H1 (cell line): ENCODE data around the gene RABL6. TPM values are rescaled to one million over a fixed set of nuclear protein-coding genes. Genes with fewer than 3 reads are reported as not detected.

Experiments
- CTCF ChIA-PET: fragments of 300-600 bp; sonication (Branson Sonifier 250); formaldehyde crosslinking; loops from one replicate; lab custom pipeline; 2021; ENCODE audit not compliant: partially characterized antibody; lab: Charles Lee
- POLR2A ChIA-PET: fragments of 300-600 bp; sonication (Branson Sonifier 250); formaldehyde crosslinking; loops from one replicate; lab custom pipeline; 2021; ENCODE audit warnings: inconsistent platforms; ENCODE audit not compliant: partially characterized antibody; lab: Charles Lee
- DNase-seq, 2 experiments: peaks; one replicate each; pipeline versions ENCODE4 v3.0.0 to v3.0.0-alpha.2; 2010 to 2022; ENCODE audit warnings: low spot score in 2 of 2, low read depth in 1 of 2, mixed read lengths in 1 of 2
- FAIRE-seq: peaks from 2 replicates; lab custom pipeline; 2011; peaks lifted over from hg19 to GRCh38; lab: Jason Lieb, UNC
- H2AFZ ChIP-seq: 2 replicates; pipeline ENCODE4 v1.8.1; 2012; ENCODE audit warnings: low read length, inconsistent platforms
- H2AK5ac ChIP-seq: 2 replicates; pipeline ENCODE4 v1.6.1; 2013; ENCODE audit warnings: low read depth, low read length
- H2BK120ac ChIP-seq: replicated peaks from 2 replicates; pipeline ENCODE3; 2013; ENCODE audit warnings: low read depth, low read length, inconsistent platforms
- H2BK12ac ChIP-seq: 2 replicates; pipeline ENCODE4 v1.6.1; 2013; ENCODE audit warnings: low read depth, low read length
- H2BK15ac ChIP-seq: 2 replicates; pipeline ENCODE4 v1.6.1; 2013; ENCODE audit warnings: low read length
- H2BK20ac ChIP-seq: 2 replicates; pipeline ENCODE4 v1.6.1; 2013; ENCODE audit warnings: low read length
- H2BK5ac ChIP-seq: 2 replicates; pipeline ENCODE4 v1.6.1; 2013; ENCODE audit warnings: low read depth, low read length
- H3K14ac ChIP-seq: 2 replicates; pipeline ENCODE4 v1.6.1; 2013; ENCODE audit warnings: inconsistent platforms; ENCODE audit not compliant: insufficient read length
- H3K18ac ChIP-seq: 2 replicates; pipeline ENCODE4 v1.6.1; 2013; ENCODE audit warnings: low read length; ENCODE audit errors: extremely low read depth
- H3K23ac ChIP-seq: 2 replicates; pipeline ENCODE4 v1.6.1; 2013; ENCODE audit warnings: inconsistent platforms; ENCODE audit not compliant: insufficient read length
- H3K23me2 ChIP-seq: 2 replicates; pipeline ENCODE4 v1.6.1; 2013; ENCODE audit warnings: low read depth, low read length
- H3K27ac ChIP-seq: 2 replicates; pipeline ENCODE4 v1.6.1; 2011; ENCODE audit warnings: low read depth, low read length, inconsistent platforms
- H3K27me3 ChIP-seq, 4 experiments: replicated peaks in 1 of 4; 1 replicate in 1 of 4; 2 replicates in 3 of 4; pipeline versions ENCODE4 v1.6.1 to v1.8.1; 2011 to 2013; ENCODE audit warnings: low read length in 3 of 4, mild to moderate bottlenecking in 3 of 4, inconsistent platforms in 2 of 4, mixed read lengths in 2 of 4, moderate library complexity in 1 of 4; ENCODE audit not compliant: control insufficient read depth in 3 of 4, insufficient read depth in 3 of 4; ENCODE audit errors: extremely low read depth in 1 of 4
- H3K36me3 ChIP-seq, 4 experiments: 2 replicates each; pipeline versions ENCODE4 v1.6.1 to v1.8.1; 2011 to 2013; ENCODE audit warnings: mild to moderate bottlenecking in 4 of 4, low read length in 3 of 4, moderate library complexity in 2 of 4, control low read depth in 1 of 4, inconsistent platforms in 1 of 4; ENCODE audit not compliant: insufficient read depth in 4 of 4, control insufficient read depth in 2 of 4
- H3K4ac ChIP-seq: replicated peaks from 2 replicates; pipeline ENCODE3; 2013; ENCODE audit warnings: low read length, low read depth, mixed read lengths, inconsistent platforms; ENCODE audit not compliant: insufficient read length
- H3K4me1 ChIP-seq, 4 experiments: replicated peaks in 1 of 4; 1 replicate in 1 of 4; 2 replicates in 3 of 4; pipeline versions ENCODE4 v1.6.1 to v1.8.1; 2011 to 2013; ENCODE audit warnings: low read length in 3 of 4, inconsistent platforms in 2 of 4, mixed read lengths in 1 of 4; ENCODE audit not compliant: insufficient read depth in 4 of 4, control insufficient read depth in 3 of 4
- H3K4me2 ChIP-seq, 2 experiments: 2 replicates each; pipeline versions ENCODE4 v1.6.1 to v1.8.1; 2011 to 2013; ENCODE audit warnings: low read depth in 2 of 2, low read length in 2 of 2, control low read depth in 1 of 2, inconsistent platforms in 1 of 2, mild to moderate bottlenecking in 1 of 2; ENCODE audit not compliant: insufficient read depth in 1 of 2
- H3K4me3 ChIP-seq, 4 experiments: fragments of 200-600, 300-600 bp in 1 of 4; sonication (generic), shearing (Covaris generic), sonication (Bioruptor Twin) in 1 of 4; 2 replicates each; pipeline versions ENCODE4 v1.5.1 to v1.8.1; 2011 to 2016; ENCODE audit warnings: low read length in 4 of 4, low read depth in 3 of 4, control low read depth in 2 of 4, inconsistent platforms in 2 of 4, mild to moderate bottlenecking in 2 of 4, mixed read lengths in 1 of 4, moderate library complexity in 1 of 4; ENCODE audit not compliant: insufficient read depth in 2 of 4; ENCODE audit errors: extremely low read depth in 1 of 4
- H3K56ac ChIP-seq: replicated peaks from 2 replicates; pipeline ENCODE3; 2013; ENCODE audit warnings: low read depth, mild to moderate bottlenecking, mixed read lengths, low read length, inconsistent platforms; ENCODE audit not compliant: insufficient read length
- H3K79me1 ChIP-seq: 2 replicates; pipeline ENCODE4 v1.6.1; 2013; ENCODE audit warnings: low read depth, low read length, control low read depth
- H3K79me2 ChIP-seq, 2 experiments: 2 replicates each; pipeline versions ENCODE4 v1.6.1 to v1.8.1; 2012 to 2013; ENCODE audit warnings: low read length in 2 of 2, mild to moderate bottlenecking in 2 of 2, inconsistent platforms in 1 of 2; ENCODE audit not compliant: insufficient read depth in 2 of 2, control insufficient read depth in 1 of 2
- H3K9ac ChIP-seq, 4 experiments: replicated peaks in 1 of 4; 1 replicate in 1 of 4; 2 replicates in 3 of 4; pipeline versions ENCODE4 v1.6.1 to v1.8.1; 2011 to 2013; ENCODE audit warnings: low read depth in 3 of 4, low read length in 3 of 4, control low read depth in 2 of 4, mild to moderate bottlenecking in 2 of 4, moderate library complexity in 2 of 4, inconsistent platforms in 1 of 4; ENCODE audit errors: extremely low read depth in 1 of 4
- H3K9me3 ChIP-seq, 2 experiments: 2 replicates each; pipeline versions ENCODE4 v1.6.1 to v1.8.1; 2012 to 2013; ENCODE audit warnings: mild to moderate bottlenecking in 2 of 2, moderate library complexity in 2 of 2, control low read depth in 1 of 2, inconsistent platforms in 1 of 2, low read depth in 1 of 2, low read length in 1 of 2, mixed read lengths in 1 of 2; ENCODE audit not compliant: insufficient read depth in 2 of 2
- H4K20me1 ChIP-seq, 2 experiments: replicated peaks in 1 of 2; 2 replicates each; pipeline versions ENCODE3 to v1.8.1; 2011 to 2013; ENCODE audit warnings: inconsistent platforms in 2 of 2, low read length in 2 of 2, mild to moderate bottlenecking in 1 of 2; ENCODE audit not compliant: insufficient read depth in 2 of 2, control insufficient read depth in 1 of 2
- H4K5ac ChIP-seq: 2 replicates; pipeline ENCODE4 v1.6.1; 2013; ENCODE audit warnings: low read length, low read depth, mixed read lengths, inconsistent platforms; ENCODE audit not compliant: insufficient read length
- H4K8ac ChIP-seq: 2 replicates; pipeline ENCODE4 v1.8.0; 2013; ENCODE audit warnings: mild to moderate bottlenecking, moderate library complexity, low read length, inconsistent platforms; ENCODE audit not compliant: insufficient read depth; ENCODE audit errors: extremely low read depth
- H4K91ac ChIP-seq: replicated peaks from 2 replicates; pipeline ENCODE3; 2013; ENCODE audit warnings: low read length, mixed read lengths, inconsistent platforms; ENCODE audit not compliant: insufficient read length
- MAFK ChIP-seq: IDR thresholded peaks from 2 replicates; pipeline ENCODE4 v1.6.1; 2012; ENCODE audit warnings: low read depth, mild to moderate bottlenecking, improper control_type of control experiment, low read length
- RNF2 ChIP-seq: fragments of 200-900, 300-1000 bp; sonication (generic); IDR thresholded peaks from 2 replicates; pipeline ENCODE4 v1.7.1; 2016; ENCODE audit warnings: borderline replicate concordance, low read depth, mild to moderate bottlenecking, antibody characterized with exemption, low read length; ENCODE audit not compliant: poor library complexity, severe bottlenecking; ENCODE audit errors: missing control alignments
- WGBS, 2 experiments: shearing (Covaris generic) in 1 of 2; methylation state at CpG; one replicate each; pipeline versions ENCODE4 v1.1.6 to v1.1.7; 2013 to 2015; ENCODE audit warnings: low lambda C conversion rate in 2 of 2, mixed read lengths in 2 of 2, inconsistent platforms in 1 of 2, low coverage in 1 of 2, missing lambda C conversion rate in 1 of 2; ENCODE audit not compliant: insufficient replicate concordance in 2 of 2, insufficient coverage in 1 of 2, insufficient read length in 1 of 2; ENCODE audit errors: extremely low coverage in 1 of 2, missing lambda C conversion rate in 1 of 2; 5-methylcytosine and 5-hydroxymethylcytosine counted together
- polyA plus RNA-seq, 7 experiments: library from polyadenylated mRNA; depleted of rRNA in 3 of 7; stranded (reverse) in 5 of 7; unstranded in 2 of 7; fragments of >200 nt in 5 of 7; fragments of 200-250 nt in 2 of 7; gene quantifications; 1 replicate in 5 of 7; 2 replicates in 1 of 7; 4 replicates in 1 of 7; pipeline versions ENCODE4 v1.2.1 to v1.2.3, GENCODE V29; 2011 to 2013; ENCODE audit warnings: missing spikeins in 2 of 7, mixed read lengths in 2 of 7
- total RNA-seq: library from RNA; stranded (reverse); fragmentation: NEBNext Ultra II Directional; extraction: Animal tissue kit (Norgen Biotek cat#: 25700); gene quantifications from 2 replicates; pipeline ENCODE4 v1.2.1, GENCODE V29; 2021

RABL6 gene
- total and polyA plus RNA-seq, 2 of the 8 experiments (the other 6 are each of a cell fraction or from before 2014, with no cell fraction given), result 70.1 to 130 TPM

DNA sequence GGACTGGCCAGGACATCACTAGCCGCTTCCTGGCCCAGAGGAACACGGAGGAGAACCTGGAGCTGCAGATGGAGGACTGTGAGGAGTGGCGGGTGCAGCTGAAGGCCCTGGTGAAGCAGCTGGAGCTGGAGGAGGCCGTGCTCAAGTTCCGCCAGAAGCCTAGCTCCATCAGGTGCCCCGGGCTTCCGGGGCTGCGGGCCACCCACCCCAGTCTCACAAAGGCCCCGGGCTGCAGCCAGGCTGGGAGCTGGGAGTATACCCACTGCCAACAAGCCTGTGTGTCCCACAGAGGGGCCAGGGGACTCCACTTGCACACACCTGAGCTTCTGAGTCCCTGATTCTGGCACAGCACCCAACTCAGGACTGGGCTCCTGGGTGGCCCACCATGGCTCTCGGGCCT, 1.7 kb upstream of the RABL6 start:
- Histone ChIP-seq H2AK5ac (no peak overlapping the region), H2AFZ (no peak overlapping the region), H3K56ac (no peak overlapping the region), H4K5ac (no peak overlapping the region), H2BK5ac (no peak overlapping the region), H2BK20ac (no peak overlapping the region), H2BK15ac (no peak overlapping the region), H3K23ac (no peak overlapping the region), H3K23me2 (peaks cover 9% of the 10 kb centered on the region; the same call in 1 of the 2 replicates), H4K91ac (no peak overlapping the region), H3K4ac (no peak overlapping the region), H4K8ac (no peak overlapping the region; the same call in 1 of the 2 replicates), H3K79me2 (peaks cover 5 to 27% of the 10 kb centered on the region in 2 experiments), H3K14ac (no peak overlapping the region), H3K9ac (no peak overlapping the region), H3K4me1 (peaks cover 0 to 13% (median 7%) of the 10 kb centered on the region in 4 experiments; a peak in 6 of 7 replicates), H3K4me2 (no peak overlapping the region; a peak in 1 of 4 replicates), H2BK12ac (no peak overlapping the region), H3K18ac (no peak overlapping the region), H3K4me3 (no peak overlapping the region), H4K20me1 (peaks cover 5 to 12% of the 10 kb centered on the region in 2 experiments), H3K27ac (no peak overlapping the region), H2BK120ac (no peak overlapping the region), H3K9me3 (no peaks in the 10 kb centered on the region), H3K79me1 (peaks cover 2% of the 10 kb centered on the region), H3K27me3 (peaks cover 0 to 17% (median 8%) of the 10 kb centered on the region in 4 experiments; a peak in 3 of 7 replicates), H3K36me3 (peaks cover 0 to 10% (median 1%) of the 10 kb centered on the region in 4 experiments; a peak in 3 of 8 replicates)
- DNase-seq, result no peak
- 92% methylated on average over 9 of the region's 10 CpGs; no CpG with 5 or more reads in 1 of the 2 experiments for WGBS, 2 experiments
- ChIA-PET POLR2A (interaction anchor here (1.3 to 7.8 kb wide), 5 partner anchors 14 to 79 kb away, joined by 3 to 96 read pairs (median 6); partner anchors contain the start of gene AJM1), CTCF (interaction anchor here (0.7 to 2.3 kb wide), 7 partner anchors 8 to 223 kb away, joined by 3 to 10 read pairs (median 4); partner anchors contain the start of genes AJM1 and CCDC183)
- no peak for FAIRE-seq
- TF ChIP-seq MAFK (no peak), RNF2 (no peak)
